A673 (cell line): ENCODE results near the gene TCF7L2.

Experiments used
- CTCF ChIP-seq: fragments of 300-800, 200-600 bp; sonication (generic); conservative IDR thresholded peaks from 2 replicates; pipeline ENCODE4 v1.5.1; 2017; ENCODE audit warnings: low read depth, mild to moderate bottlenecking, antibody characterized with exemption, low read length, moderate library complexity, mixed read lengths
- EZH2 ChIP-seq: fragments of 200-600 bp; sonication (generic); IDR thresholded peaks from 2 replicates; pipeline ENCODE4 v1.6.1; 2017; ENCODE audit warnings: borderline replicate concordance, low read depth, mild to moderate bottlenecking, mixed read lengths, antibody characterized with exemption, low read length; ENCODE audit not compliant: poor library complexity, severe bottlenecking

GRCh38 chr10:113038183-113038582, 88.1 kb downstream of the TCF7L2 start:
- TF ChIP-seq CTCF (no peak), EZH2 (no peak)
